ENCODE data around the gene VAMP8.
"Not testable (repeated sequence)": the region's sequence is repeated elsewhere in the genome, so short reads cannot be mapped to it uniquely, and the experiment has no call there.

VAMP8 gene

GRCh38 chr2:85600951-85601770 is 23.8 kb downstream of the VAMP8 start:
- DNase-seq: no peak

- DNase-seq: peak; percentile 16
Measured at GRCh38 chr2:85601771-85602475, 24.5 kb downstream of the VAMP8 start.

- DNase-seq: peak; percentile 87
Measured at GRCh38 chr2:85602476-85603234, 25.3 kb downstream of the VAMP8 start, which contains the start of gene TMEM150A. Gene TMEM150A, minus strand, starts transcription at chr2:85602698. Its CDS starts 750 bp downstream, at chr2:85601948.

- not testable (repeated sequence) for DNase-seq
Measured at GRCh38 chr2:85604133-85604444, 26.7 kb downstream of the VAMP8 start.

- DNase-seq: no peak
Measured at GRCh38 chr2:85604568-85605339, 27.4 kb downstream of the VAMP8 start.

- peak; percentile 86 for DNase-seq
Measured at GRCh38 chr2:85605406-85606115, 28.2 kb downstream of the VAMP8 start.

- no peak for DNase-seq
Measured at GRCh38 chr2:85606116-85606455, 28.7 kb downstream of the VAMP8 start.

- no peak for DNase-seq
Measured at GRCh38 chr2:85607268-85608215, 30.2 kb downstream of the VAMP8 start.

- no peak for DNase-seq
Measured at GRCh38 chr2:85611217-85611704, 33.9 kb downstream of the VAMP8 start.

GRCh38 chr2:85611705-85612587 is 34.6 kb downstream of the VAMP8 start, which contains the start of gene C2orf68:
Gene C2orf68, minus strand, starts transcription at chr2:85612066. Its CDS starts 82 bp downstream, at chr2:85611984.
- DNase-seq: peak; percentile 86

- no peak for DNase-seq
Measured at GRCh38 chr2:85613717-85614515, 36.5 kb downstream of the VAMP8 start.

- not testable (repeated sequence) for DNase-seq
Measured at GRCh38 chr2:85614757-85615156, 37.4 kb downstream of the VAMP8 start.

- DNase-seq: no peak
Measured at GRCh38 chr2:85615413-85615728, 38.0 kb downstream of the VAMP8 start.

- DNase-seq: not testable (repeated sequence)
Measured at GRCh38 chr2:85617723-85618122, 40.3 kb downstream of the VAMP8 start.

GRCh38 chr2:85619617-85620016 is 42.2 kb downstream of the VAMP8 start:
- DNase-seq: no peak

GRCh38 chr2:85621338-85621737 is 44.0 kb downstream of the VAMP8 start:
- no peak for DNase-seq

GRCh38 chr2:85623991-85624390 is 46.6 kb downstream of the VAMP8 start:
- no peak for DNase-seq

GRCh38 chr2:85628658-85629057 is 51.3 kb downstream of the VAMP8 start:
- no peak for DNase-seq

- no peak for DNase-seq
Measured at GRCh38 chr2:85631316-85631715, 53.9 kb downstream of the VAMP8 start.
